Suprapubic skin (tissue), 4 donors: ENCODE results near the gene EYA2. TPM values are rescaled to one million over a fixed set of nuclear protein-coding genes. Genes with fewer than 3 reads are reported as not detected.

Source experiments
- DNase-seq, 2 donors: peaks; one replicate each; pipeline ENCODE4 v3.0.0-alpha.2; 2019; ENCODE audit warnings: low spot score in 2 of 2
- H3K27ac ChIP-seq: fragments of 200-600 bp; sonication (generic); one replicate; pipeline ENCODE4 v1.5.1; 2019
- H3K27me3 ChIP-seq: fragments of 200-600 bp; sonication (generic); one replicate; pipeline ENCODE4 v1.5.1; 2019
- H3K36me3 ChIP-seq: fragments of 200-600 bp; sonication (generic); one replicate; pipeline ENCODE4 v1.5.1; 2019
- H3K4me1 ChIP-seq: fragments of 200-600 bp; sonication (generic); one replicate; pipeline ENCODE4 v1.5.1; 2019
- H3K4me3 ChIP-seq: fragments of 200-600 bp; sonication (generic); one replicate; pipeline ENCODE4 v1.5.1; 2019; ENCODE audit warnings: mild to moderate bottlenecking
- H3K9me3 ChIP-seq: fragments of 200-600 bp; sonication (generic); one replicate; pipeline ENCODE4 v1.5.1; 2019
- CTCF ChIP-seq, 2 donors: fragments of 200-600 bp in 1 of 2; fragments of 450-650 bp in 1 of 2; sonication (generic) in 1 of 2; IDR thresholded peaks; one replicate each; pipeline ENCODE4 v1.5.1; 2016 to 2019; ENCODE audit warnings: antibody characterized with exemption in 2 of 2, mild to moderate bottlenecking in 1 of 2, moderate library complexity in 1 of 2
- EP300 ChIP-seq: sonication (generic); formaldehyde crosslinking; IDR thresholded peaks from one replicate; pipeline ENCODE4 v1.6.1; 2017; ENCODE audit warnings: antibody characterized with exemption
- POLR2A ChIP-seq, 2 donors: fragments of 450-650 bp; IDR thresholded peaks; one replicate each; pipeline ENCODE4 v1.6.1; 2017; ENCODE audit warnings: antibody characterized with exemption in 2 of 2, mild to moderate bottlenecking in 2 of 2, moderate library complexity in 2 of 2
- POLR2AphosphoS5 ChIP-seq, 3 donors: sonication (generic); formaldehyde crosslinking; IDR thresholded peaks; one replicate each; pipeline ENCODE4 v1.6.1; 2017; ENCODE audit warnings: antibody characterized with exemption in 3 of 3
- WGBS: methylation state at CpG from one replicate; pipeline ENCODE4 v1.1.5; 2018; 5-methylcytosine and 5-hydroxymethylcytosine counted together
- total RNA-seq, 4 donors: library from RNA; depleted of rRNA; stranded (reverse); fragments of >200 nt; gene quantifications; one replicate each; pipeline ENCODE4 v1.1.0, GENCODE V29; 2016

EYA2 gene
- total RNA-seq, 4 donors from 2014 or later: 2.3 to 4.0 (median 3.3) TPM

- Histone ChIP-seq H3K9me3 (no peaks in the 10 kb centered on the region), H3K4me1 (no peaks in the 10 kb centered on the region), H3K4me3 (no peak overlapping the region), H3K27ac (no peak overlapping the region), H3K36me3 (no peaks in the 10 kb centered on the region), H3K27me3 (no peaks in the 10 kb centered on the region)
- no peak for DNase-seq
- WGBS: 77% methylated on average over 4 of the region's 4 CpGs
- TF ChIP-seq EP300 (no peak), POLR2AphosphoS5 (IDR thresholded peaks at IDR 0.05) (no peak), POLR2A (IDR thresholded peaks at IDR 0.05) (no peak), CTCF (IDR thresholded peaks at IDR 0.05) (no peak)
These were observed 146.8 kb downstream of the EYA2 start for GRCh38 chr20:47041396-47041899.

- no peak overlapping the region for H3K27ac ChIP-seq
- WGBS: 87% methylated on average over 6 of the region's 6 CpGs
These were observed 147.8 kb downstream of the EYA2 start for GRCh38 chr20:47042464-47042863.

DNA sequence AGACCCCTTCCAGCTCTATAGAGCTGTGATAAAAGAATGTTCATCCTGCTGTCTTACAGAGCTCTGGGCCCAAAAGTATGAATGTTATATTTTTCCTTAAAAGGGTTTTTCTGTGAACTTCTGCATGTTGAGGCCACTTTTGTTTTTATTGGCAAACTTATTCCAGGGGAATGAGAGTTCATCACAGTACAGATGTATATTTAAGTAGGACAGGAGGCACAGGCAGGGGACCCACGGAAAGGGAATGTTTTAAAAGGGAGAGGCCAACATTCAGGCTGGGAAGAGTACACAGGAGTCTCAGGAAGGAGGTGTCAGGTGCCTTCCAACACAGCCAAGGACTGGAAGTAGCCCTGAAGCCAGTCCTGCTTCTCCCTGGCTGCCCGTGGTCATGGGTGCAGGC, 148.4 kb downstream of the EYA2 start:
- Histone ChIP-seq H3K4me1 (no peaks in the 10 kb centered on the region), H3K9me3 (no peaks in the 10 kb centered on the region), H3K36me3 (no peaks in the 10 kb centered on the region), H3K4me3 (no peak overlapping the region), H3K27ac (no peak overlapping the region), H3K27me3 (no peaks in the 10 kb centered on the region)
- 70% methylated on average over 2 of the region's 2 CpGs for WGBS
- no peak for DNase-seq
- no peak for TF ChIP-seq POLR2A (IDR thresholded peaks at IDR 0.05)
- no peak for TF ChIP-seq POLR2AphosphoS5 (IDR thresholded peaks at IDR 0.05)
- TF ChIP-seq EP300: no peak
- no peak for TF ChIP-seq CTCF (IDR thresholded peaks at IDR 0.05)

More at GRCh38 chr20:47042464-47042863, 147.8 kb downstream of the EYA2 start:
- Histone ChIP-seq H3K4me3 (no peak overlapping the region), H3K4me1 (no peaks in the 10 kb centered on the region), H3K27me3 (no peaks in the 10 kb centered on the region), H3K9me3 (no peaks in the 10 kb centered on the region), H3K36me3 (no peaks in the 10 kb centered on the region)
- no peak for DNase-seq
- no peak for TF ChIP-seq POLR2AphosphoS5 (IDR thresholded peaks at IDR 0.05)
- TF ChIP-seq CTCF (IDR thresholded peaks at IDR 0.05): no peak
- TF ChIP-seq POLR2A (IDR thresholded peaks at IDR 0.05): no peak
- no peak for TF ChIP-seq EP300

- no peak overlapping the region for H3K4me3 ChIP-seq
- H3K27me3 ChIP-seq: peaks cover 4% of the 10 kb centered on the region
- TF ChIP-seq CTCF (IDR thresholded peaks at IDR 0.05): no peak
- no peak for TF ChIP-seq POLR2A (IDR thresholded peaks at IDR 0.05)
- TF ChIP-seq EP300: no peak
- no peak for TF ChIP-seq POLR2AphosphoS5 (IDR thresholded peaks at IDR 0.05)
- no peaks in the 10 kb centered on the region for H3K9me3 ChIP-seq
- WGBS: 100% methylated on average over 1 of the region's 1 CpG
- no peaks in the 10 kb centered on the region for H3K4me1 ChIP-seq
- H3K27ac ChIP-seq: no peak overlapping the region
- H3K36me3 ChIP-seq: no peaks in the 10 kb centered on the region
- no peak for DNase-seq
These were observed 150.3 kb downstream of the EYA2 start for GRCh38 chr20:47044938-47045337.

- no peak for DNase-seq
- H3K4me3 ChIP-seq: no peak overlapping the region
- H3K36me3 ChIP-seq: no peaks in the 10 kb centered on the region
- WGBS: 69% methylated on average over 5 of the region's 5 CpGs
- H3K4me1 ChIP-seq: no peaks in the 10 kb centered on the region
- peaks cover 4% of the 10 kb centered on the region for H3K27me3 ChIP-seq
- no peak overlapping the region for H3K27ac ChIP-seq
- no peaks in the 10 kb centered on the region for H3K9me3 ChIP-seq
- TF ChIP-seq POLR2AphosphoS5 (IDR thresholded peaks at IDR 0.05) (no peak), CTCF (IDR thresholded peaks at IDR 0.05) (no peak), EP300 (no peak), POLR2A (IDR thresholded peaks at IDR 0.05) (no peak)
These were observed 153.4 kb downstream of the EYA2 start for GRCh38 chr20:47048054-47048453.
